Stimulated activated CD4-positive, alpha-beta T cell treated with anti-CD3 and anti-CD28 coated beads, Interleukin-4, amount 100 ng/mL, for 4 hours (primary cell): ENCODE results near the gene LETM1.

Experiments
- DNase-seq, 2 experiments: peaks; one replicate each; pipeline ENCODE4 v3.0.0-alpha.2; 2020

LETM1 gene

GRCh38 chr4:1804638-1805492 lies 51.1 kb downstream of the LETM1 start:
- no peak for DNase-seq

GRCh38 chr4:1803523-1804423 lies 52.2 kb downstream of the LETM1 start:
- DNase-seq, result no peak

- DNase-seq, result no peak
These were observed 53.0 kb downstream of the LETM1 start for GRCh38 chr4:1802720-1803522.

GRCh38 chr4:1802151-1802715 lies 53.7 kb downstream of the LETM1 start:
- DNase-seq, result no peak

- DNase-seq, result no peak
These were observed 54.5 kb downstream of the LETM1 start for GRCh38 chr4:1801286-1801958.

DNA sequence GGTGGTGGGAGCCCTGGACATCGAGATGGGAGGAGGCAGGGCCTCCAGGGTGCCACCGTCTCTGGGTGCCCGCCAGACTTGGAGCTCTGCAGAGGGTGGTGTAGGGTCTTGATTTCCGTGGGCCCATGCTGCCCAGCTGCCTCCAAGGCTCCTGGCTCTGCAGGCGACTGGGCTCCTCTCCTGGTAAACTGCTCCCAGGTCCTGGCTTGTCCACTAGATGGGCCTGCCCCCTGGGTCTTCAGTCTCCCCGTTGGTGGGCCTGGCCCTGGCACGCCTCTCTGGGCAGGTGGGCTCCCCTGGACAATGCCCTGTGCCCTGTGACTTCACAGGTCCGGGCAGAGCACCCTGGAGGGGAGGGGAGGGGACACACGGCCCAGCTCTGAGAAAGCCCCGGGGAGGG lies 55.2 kb downstream of the LETM1 start:
- DNase-seq, result no peak

DNA sequence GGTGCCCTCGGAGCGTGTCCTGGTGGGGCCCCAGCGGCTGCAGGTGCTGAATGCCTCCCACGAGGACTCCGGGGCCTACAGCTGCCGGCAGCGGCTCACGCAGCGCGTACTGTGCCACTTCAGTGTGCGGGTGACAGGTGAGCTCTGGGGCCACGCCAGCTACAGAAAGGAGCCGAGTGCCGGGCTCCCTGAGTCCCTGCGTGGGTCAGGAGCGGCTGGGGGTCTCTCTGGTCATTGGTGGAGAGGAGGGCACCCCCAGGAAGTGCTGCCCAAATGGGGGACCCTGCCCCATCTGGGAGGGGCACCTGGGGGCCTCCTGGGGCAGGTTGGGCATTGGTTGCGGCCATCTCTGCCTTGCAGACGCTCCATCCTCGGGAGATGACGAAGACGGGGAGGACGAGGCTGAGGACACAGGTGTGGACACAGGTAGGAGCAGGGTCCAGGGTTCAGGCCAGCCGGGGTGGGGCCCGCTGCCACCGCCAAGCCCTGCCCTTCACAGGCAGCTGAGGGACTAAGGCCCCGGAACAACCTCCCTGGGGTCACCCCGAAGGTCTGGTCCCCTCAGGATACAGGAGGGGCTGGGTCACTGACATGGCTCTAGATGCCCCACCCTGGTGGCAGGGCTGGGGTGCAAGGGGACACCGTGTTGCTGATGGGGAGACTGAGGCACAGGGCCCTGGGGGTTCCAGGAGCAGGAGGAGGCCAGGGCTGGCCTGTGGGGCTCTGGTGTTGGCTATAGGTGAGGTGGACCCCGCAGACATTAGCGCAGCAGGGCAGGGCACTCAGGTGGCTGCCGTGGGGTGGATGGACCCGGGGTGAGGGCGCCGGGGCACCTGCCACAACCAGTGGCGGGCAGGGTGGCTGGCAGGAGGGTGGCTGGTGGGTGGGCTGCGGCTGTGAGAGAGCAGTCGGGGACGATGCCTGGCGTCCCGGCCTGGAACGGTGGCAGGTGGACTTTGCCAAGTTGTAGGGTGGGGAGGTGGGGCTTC lies 56.3 kb downstream of the LETM1 start:
- no peak for DNase-seq

GRCh38 chr4:1798580-1799386 lies 57.2 kb downstream of the LETM1 start:
- no peak for DNase-seq

DNA sequence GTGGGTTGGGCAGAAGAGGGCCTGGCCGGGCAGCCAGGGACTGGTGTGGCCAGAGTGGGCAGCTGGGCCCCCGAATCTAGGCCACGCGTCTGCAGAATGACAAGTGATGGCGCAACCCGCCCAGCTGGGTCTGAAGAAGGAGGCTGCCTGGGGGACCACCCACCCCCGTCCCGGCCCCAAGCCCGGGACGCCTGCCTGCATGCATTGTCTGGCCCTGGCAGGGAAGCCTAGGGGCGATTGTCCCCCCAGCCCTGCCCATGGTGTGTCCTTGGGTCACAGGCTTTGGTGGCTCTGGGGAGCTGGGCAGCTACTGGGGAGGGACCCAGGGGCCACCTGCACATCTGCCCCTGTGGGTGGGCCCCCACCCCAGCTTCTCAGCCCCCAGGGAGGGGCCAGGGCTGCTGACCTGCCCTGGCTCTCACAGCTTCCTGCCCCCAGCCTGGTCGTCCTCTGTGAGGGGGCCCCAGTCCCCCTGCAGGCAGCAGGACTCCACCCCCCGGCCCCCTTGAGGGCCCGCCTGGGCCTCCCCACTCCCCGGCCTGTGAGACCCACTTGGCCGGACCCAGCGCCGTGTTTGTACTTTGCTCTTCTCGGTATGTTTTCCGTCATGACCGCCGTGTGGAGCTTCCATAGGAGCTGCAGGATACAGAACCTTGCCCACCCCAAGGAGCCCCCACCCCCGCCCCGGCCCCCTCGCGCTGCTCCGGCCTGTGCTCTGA lies 57.9 kb downstream of the LETM1 start:
- DNase-seq, result no peak

DNA sequence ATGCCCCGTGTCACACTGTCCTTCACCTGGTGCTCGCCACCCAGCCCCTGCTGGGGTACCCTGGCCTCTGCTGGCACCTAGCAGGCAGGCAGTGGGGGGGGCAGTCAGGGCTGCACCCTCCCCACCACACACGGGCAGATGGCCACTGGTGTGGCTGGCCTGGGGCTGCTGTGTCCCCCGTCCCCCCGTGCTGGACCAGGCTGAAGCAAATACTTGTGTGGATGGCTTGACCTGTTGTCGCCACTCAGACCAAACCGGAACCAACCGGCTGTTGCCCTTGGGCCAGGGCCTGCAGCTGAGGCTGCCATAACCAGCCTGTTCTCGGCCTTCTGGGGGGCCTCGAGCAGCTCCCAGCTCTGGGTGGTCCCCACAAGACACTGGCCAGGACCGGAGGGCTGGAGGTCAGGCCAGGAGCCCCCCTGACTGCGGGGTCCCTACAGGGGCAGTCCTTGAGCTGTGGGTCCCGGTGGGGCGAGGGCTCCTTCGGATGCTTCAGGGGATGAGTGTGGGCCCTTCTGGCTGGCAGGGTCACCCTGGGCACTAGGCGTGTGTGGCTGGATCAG lies 58.6 kb downstream of the LETM1 start:
- DNase-seq, result no peak

DNA sequence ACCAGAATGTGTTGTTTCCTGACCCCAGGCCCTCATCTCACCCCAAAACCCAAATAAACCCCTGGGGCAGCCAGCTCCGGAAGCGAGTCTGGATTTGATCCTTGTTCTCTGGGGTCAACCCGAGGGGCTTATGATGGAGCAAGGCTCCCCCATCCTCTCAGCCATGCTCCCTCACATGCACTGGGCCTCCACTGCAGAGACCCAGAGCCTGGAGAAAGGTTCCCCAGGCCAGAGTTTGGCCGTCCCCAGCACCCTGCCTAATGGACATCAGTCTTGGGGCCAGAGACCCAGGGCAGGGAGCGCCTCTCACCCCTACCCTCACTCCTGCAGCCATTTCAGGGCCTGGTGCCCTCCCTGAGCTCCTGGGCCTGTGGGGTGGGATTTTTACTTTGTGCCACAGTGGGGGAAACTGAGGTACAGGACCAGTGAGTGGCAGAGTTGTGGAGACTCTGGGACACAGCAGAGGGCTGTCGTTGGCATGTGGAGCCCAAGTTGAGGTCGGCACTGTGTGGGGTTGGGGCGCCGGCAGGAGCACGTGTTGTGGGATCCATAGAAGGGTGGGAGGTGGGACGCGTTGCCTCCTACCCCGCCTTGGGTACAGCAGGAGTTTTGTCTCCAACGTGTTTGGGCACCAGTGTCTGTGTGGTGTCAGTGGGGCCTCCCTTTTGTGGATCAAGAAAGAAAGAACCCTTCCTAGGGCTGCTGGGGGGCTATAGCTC lies 59.3 kb downstream of the LETM1 start:
- no peak for DNase-seq

GRCh38 chr4:1795299-1796195 lies 60.4 kb downstream of the LETM1 start:
- no peak for DNase-seq

- no peak for DNase-seq
These were observed 61.1 kb downstream of the LETM1 start for GRCh38 chr4:1794809-1795298.

DNA sequence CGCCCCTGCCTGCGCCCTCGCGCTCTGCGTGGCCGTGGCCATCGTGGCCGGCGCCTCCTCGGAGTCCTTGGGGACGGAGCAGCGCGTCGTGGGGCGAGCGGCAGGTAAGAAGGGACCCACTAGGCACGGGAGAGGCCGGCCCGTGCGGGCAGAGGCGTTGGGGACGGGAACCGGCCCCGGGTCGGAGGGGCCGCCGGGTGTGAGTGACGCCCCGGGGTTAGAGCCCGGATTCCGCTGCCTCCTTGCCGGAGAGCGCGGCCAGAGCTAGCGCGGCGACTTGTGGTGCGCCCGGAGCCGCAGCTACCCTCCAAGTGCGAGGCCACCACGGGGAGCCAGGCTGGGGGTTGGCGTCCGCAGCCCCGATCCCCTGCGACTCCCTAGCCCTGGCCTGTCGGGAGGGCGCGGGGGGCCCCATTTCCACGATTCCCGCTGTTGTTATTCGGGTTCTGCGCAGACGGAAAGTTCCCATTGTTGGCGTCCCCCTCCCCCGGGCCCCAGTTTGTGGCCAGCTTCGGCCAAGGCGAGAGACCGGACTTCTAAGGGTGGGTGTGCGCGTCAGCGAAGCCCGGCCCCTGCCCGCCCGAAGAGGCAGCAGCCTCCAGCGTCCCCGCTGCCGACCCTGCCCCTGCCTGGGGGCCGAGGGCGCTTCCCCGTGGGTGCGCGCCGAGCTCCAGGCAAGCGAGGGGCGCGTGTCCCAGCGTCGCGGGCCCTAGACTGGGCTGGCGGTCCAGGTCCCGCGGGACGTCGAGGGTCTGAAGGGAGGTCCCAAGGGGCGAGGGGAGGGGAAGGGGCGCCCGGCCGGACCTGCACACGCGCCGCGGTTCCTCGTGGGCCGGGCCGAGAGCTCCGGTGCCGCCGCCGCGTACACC lies 61.8 kb downstream of the LETM1 start:
- DNase-seq, result no peak

GRCh38 chr4:1793496-1793840 lies 62.5 kb downstream of the LETM1 start:
- DNase-seq, result peak; percentile 19 to 41
